Measurements from ENCODE around the gene EIF1AD. TPM values are rescaled to one million over a fixed set of nuclear protein-coding genes. Genes with fewer than 3 reads are reported as not detected.

The EIF1AD gene
- total RNA-seq, 1 donor from 2014 or later = 29.0 TPM

DNA sequence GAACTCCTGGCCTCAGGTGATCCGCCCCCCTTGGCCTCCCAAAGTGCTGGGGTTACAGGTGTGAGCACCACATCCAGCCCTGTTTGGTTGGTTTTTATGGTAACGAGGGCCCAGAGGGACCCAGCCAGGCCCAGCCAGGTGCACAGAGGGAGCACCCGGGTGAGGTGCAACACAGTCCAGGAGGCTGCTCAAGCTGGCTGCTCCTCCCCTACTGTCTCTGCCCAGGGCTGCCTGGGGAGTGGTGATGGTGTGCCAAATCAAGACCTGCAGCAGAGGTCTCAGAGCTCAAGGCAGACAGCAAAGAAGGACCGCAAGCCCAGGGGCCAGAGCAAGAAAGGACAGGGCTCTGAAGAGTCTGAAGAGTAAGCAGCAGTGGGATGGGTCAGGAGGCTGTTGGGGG is 55.3 kb downstream of the EIF1AD start:
- Histone ChIP-seq H3K4me1 (no peaks in the 10 kb centered on the region), H3K27ac (no peak overlapping the region), H3K4me3 (no peak overlapping the region), H3K36me3 (no peaks in the 10 kb centered on the region), H3K27me3 (ENCODE audit: low read depth) (no peaks in the 10 kb centered on the region), H3K9me3 (no peaks in the 10 kb centered on the region)
- TF ChIP-seq, protein P1, sequence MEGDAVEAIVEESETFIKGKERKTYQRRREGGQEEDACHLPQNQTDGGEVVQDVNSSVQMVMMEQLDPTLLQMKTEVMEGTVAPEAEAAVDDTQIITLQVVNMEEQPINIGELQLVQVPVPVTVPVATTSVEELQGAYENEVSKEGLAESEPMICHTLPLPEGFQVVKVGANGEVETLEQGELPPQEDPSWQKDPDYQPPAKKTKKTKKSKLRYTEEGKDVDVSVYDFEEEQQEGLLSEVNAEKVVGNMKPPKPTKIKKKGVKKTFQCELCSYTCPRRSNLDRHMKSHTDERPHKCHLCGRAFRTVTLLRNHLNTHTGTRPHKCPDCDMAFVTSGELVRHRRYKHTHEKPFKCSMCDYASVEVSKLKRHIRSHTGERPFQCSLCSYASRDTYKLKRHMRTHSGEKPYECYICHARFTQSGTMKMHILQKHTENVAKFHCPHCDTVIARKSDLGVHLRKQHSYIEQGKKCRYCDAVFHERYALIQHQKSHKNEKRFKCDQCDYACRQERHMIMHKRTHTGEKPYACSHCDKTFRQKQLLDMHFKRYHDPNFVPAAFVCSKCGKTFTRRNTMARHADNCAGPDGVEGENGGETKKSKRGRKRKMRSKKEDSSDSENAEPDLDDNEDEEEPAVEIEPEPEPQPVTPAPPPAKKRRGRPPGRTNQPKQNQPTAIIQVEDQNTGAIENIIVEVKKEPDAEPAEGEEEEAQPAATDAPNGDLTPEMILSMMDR (IDR thresholded peaks at IDR 0.05) = no peak
- ATAC-seq = peak in 1 of 2 donors; percentile 44
- no peak for DNase-seq
- intact Hi-C loops (cut with DNase I) = no loop called here

Other genes starting within 250 kb of the EIF1AD start
- 46.3 TPM for gene AP5B1, start 221.2 kb downstream of the EIF1AD start, total RNA-seq
- gene OVOL1, start 215.1 kb downstream of the EIF1AD start, total RNA-seq = 0.89 TPM
- gene SNX32, start 168.2 kb downstream of the EIF1AD start, total RNA-seq = 0.47 TPM
- gene CFL1, start 144.0 kb downstream of the EIF1AD start, total RNA-seq = 647 TPM
- 52.8 TPM for gene MUS81, start 141.7 kb downstream of the EIF1AD start, total RNA-seq
- gene EFEMP2, start 129.4 kb downstream of the EIF1AD start, total RNA-seq = 53.9 TPM
- gene CTSW, start 122.3 kb downstream of the EIF1AD start, total RNA-seq = 20.6 TPM
- 44.0 TPM for gene FIBP, start 113.7 kb downstream of the EIF1AD start, total RNA-seq
- gene CCDC85B, start 111.5 kb downstream of the EIF1AD start, total RNA-seq = 28.6 TPM
- gene FOSL1, start 101.8 kb downstream of the EIF1AD start, total RNA-seq = 2.2 TPM
- gene C11orf68, start 83.1 kb downstream of the EIF1AD start, total RNA-seq = 36.5 TPM
- gene DRAP1, start 82.7 kb downstream of the EIF1AD start, total RNA-seq = 63.3 TPM
- gene TSGA10IP, start 56.7 kb downstream of the EIF1AD start, total RNA-seq = not detected
- gene SART1, start 40.4 kb downstream of the EIF1AD start, total RNA-seq = 51.0 TPM
- 156 TPM for gene BANF1, start 346 bp upstream of the EIF1AD start, total RNA-seq
- gene CST6, start 9.9 kb upstream of the EIF1AD start, total RNA-seq = 11.0 TPM
- gene CATSPER1, start 24.3 kb upstream of the EIF1AD start, total RNA-seq = 3.6 TPM
- gene GAL3ST3, start 47.0 kb upstream of the EIF1AD start, total RNA-seq = not detected
- gene SF3B2, start 50.2 kb upstream of the EIF1AD start, total RNA-seq = 145 TPM
- gene PACS1, start 68.1 kb upstream of the EIF1AD start, total RNA-seq = 50.8 TPM

All from lower lobe of right lung (tissue), 2 donors.